Metanephros (tissue), 1 donor: ENCODE data around the gene CIAPIN1. TPM values are rescaled to one million over a fixed set of nuclear protein-coding genes. Genes with fewer than 3 reads are reported as not detected.

Experiments used
- total RNA-seq: library from RNA; depleted of rRNA; stranded (reverse); fragments of >200 nt; gene quantifications from one replicate; pipeline ENCODE4 v1.2.3, GENCODE V29; 2014

The CIAPIN1 gene
- 47.7 TPM for total RNA-seq

DNA sequence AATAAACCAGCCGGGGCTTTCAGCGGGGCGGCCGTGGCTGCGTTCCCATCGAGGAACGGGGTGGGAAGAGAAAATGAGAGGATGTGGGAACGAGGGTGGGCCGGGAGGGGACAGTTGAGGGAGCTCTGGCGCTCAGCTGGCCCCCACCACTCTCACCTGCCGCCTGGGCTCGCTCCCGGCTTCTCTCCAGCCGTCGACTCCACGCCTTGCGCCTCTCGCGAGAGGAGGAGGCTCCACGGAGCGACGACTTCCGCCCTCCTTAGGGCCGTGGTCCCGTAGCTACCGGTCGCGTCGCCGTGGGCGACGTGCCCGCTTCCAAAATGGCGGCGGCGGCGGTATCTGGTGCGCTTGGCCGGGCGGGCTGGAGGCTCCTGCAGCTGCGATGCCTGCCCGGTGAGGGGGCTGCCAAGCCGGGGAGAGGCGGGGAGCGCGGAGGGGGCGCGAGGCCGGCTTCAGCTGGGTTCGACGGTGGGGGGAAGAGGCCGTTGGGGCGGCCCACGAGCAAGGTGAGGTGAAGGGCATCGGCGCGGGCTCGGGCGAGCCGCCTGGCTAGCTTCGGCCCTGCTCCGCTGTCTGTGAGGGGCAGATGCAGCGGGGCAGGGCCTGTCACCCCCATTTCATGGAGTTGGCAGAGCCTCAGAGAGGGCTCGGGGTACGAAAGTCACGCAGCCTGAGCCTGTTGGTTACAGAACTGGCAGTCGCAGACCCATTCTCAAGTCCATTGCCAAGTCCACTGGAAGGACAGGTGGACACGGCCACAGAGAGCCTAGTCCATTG lies at the start of gene CIAPIN1, which contains the start of gene COQ9:
Gene CIAPIN1 (minus strand): TSS at position 200 of the 777 bp plus-strand sequence. CDS start 6,457 bp downstream, outside the sequence.
Gene COQ9 (plus strand): TSS at position 294 of the 777 bp plus-strand sequence. CDS start 27 bp downstream, at position 321.

GRCh38 chr16:57485916-57486857 lies 39.0 kb upstream of the CIAPIN1 start, which contains the start of gene DOK4:
Gene DOK4, minus strand, starts transcription at chr16:57486493. Its CDS starts 6,986 bp downstream, at chr16:57479507.

GRCh38 chr16:57462209-57462977 lies 15.2 kb upstream of the CIAPIN1 start, which contains the start of gene POLR2C:
Gene POLR2C, plus strand, starts transcription at chr16:57462679. Its CDS starts 46 bp downstream, at chr16:57462725.

DNA sequence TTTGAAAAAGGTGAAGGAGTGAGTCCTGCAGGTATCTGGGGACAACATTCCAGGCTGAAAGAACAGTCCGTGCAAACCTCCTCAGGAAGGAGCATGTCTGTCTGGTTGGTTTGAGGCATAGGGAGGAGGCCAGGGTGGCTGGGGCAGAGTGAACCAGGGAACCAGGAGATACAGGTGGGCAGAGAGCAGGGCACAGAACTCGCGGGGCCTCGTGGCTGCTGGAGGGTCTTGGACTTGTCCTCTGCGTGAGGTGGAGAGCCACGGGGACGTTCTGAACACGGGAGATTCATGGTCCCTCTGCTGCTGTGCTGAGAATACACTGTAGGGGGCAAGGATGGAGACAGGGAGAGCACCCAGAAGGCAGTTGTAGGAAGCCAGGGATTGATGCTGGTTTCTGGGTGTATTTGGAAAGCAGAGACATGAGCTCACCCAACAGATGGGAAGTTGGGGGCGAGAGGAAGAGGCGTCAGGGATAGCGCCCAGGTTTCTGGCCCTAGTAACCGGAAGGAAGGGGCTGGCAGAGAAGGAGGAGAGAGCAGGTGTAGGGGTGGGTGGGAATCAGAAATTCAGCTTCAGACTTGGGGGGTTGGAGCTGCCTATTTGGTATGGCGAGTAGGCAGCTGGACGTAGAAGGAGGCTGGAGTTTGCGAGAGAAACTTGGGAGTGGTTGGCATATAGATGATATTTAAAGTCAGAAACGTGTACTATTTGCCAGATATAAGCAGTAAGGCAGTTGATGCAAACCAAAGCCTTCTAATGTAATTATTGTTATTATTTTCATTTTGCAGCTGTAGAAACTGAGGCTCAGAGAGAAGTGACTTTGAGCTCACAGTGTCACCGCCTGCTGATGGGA lies 43.0 kb downstream of the CIAPIN1 start, which contains the start of gene CCL17:
Gene CCL17 (plus strand): TSS at position 803 of the 853 bp plus-strand sequence. CDS start 9,166 bp downstream, outside the sequence.

Other genes starting within 250 kb of the CIAPIN1 start
- gene ARL2BP, start 202.1 kb downstream of the CIAPIN1 start, total RNA-seq, result 46.1 TPM
- gene PLLP, start 162.7 kb downstream of the CIAPIN1 start, total RNA-seq, result 14.1 TPM
- not detected for gene CCL22, start 88.6 kb downstream of the CIAPIN1 start, total RNA-seq
- 30.6 TPM for gene CX3CL1, start 74.9 kb downstream of the CIAPIN1 start, total RNA-seq
- gene CCL17, start 42.6 kb downstream of the CIAPIN1 start, total RNA-seq, result 1.1 TPM
- 77.0 TPM for gene COQ9, start 94 bp upstream of the CIAPIN1 start, total RNA-seq
- 91.0 TPM for gene POLR2C, start 15.3 kb upstream of the CIAPIN1 start, total RNA-seq
- 25.6 TPM for gene DOK4, start 39.1 kb upstream of the CIAPIN1 start, total RNA-seq
- gene CCDC102A, start 89.2 kb upstream of the CIAPIN1 start, total RNA-seq, result 15.4 TPM
- 0.70 TPM for gene ADGRG5, start 95.3 kb upstream of the CIAPIN1 start, total RNA-seq
- gene ADGRG1, start 181.2 kb upstream of the CIAPIN1 start, total RNA-seq, result 66.2 TPM
- 5.0 TPM for gene ADGRG3, start 220.9 kb upstream of the CIAPIN1 start, total RNA-seq
- gene DRC7, start 247.4 kb upstream of the CIAPIN1 start, total RNA-seq, result 1.8 TPM